CD1c-positive myeloid dendritic cell (primary cell): Measurements from ENCODE around the gene ADCY9.

Source experiments
- DNase-seq: peaks from one replicate; pipeline ENCODE4 v3.0.0-alpha.2; 2016; ENCODE audit errors: extremely low spot score

ADCY9 gene

GRCh38 chr16:4032768-4033167 lies 83.5 kb downstream of the ADCY9 start:
- peak; percentile 64 for DNase-seq

- DNase-seq = no peak
Measured at GRCh38 chr16:4028144-4028543, 88.1 kb downstream of the ADCY9 start.

DNA sequence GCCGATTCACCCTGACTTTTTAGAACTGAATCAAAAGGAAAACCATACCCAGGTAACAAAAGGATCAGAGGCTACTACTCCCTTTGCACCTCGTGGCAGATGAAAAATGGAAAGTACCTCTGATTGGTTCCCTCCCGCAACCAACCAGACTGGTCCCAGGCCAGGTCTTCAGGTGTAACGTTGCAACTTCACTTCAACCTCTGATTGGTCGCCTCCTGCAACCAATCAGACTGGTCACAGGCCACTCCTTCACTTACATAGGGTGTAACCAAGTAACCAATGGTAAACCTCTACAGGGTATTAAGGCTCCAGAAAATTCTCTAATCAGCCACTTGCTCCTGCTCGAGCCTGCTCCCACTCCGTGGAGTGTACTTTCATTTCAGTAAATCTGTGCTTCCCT lies 89.4 kb downstream of the ADCY9 start:
- no peak for DNase-seq

GRCh38 chr16:4025428-4025827 lies 90.8 kb downstream of the ADCY9 start:
- no peak for DNase-seq

DNA sequence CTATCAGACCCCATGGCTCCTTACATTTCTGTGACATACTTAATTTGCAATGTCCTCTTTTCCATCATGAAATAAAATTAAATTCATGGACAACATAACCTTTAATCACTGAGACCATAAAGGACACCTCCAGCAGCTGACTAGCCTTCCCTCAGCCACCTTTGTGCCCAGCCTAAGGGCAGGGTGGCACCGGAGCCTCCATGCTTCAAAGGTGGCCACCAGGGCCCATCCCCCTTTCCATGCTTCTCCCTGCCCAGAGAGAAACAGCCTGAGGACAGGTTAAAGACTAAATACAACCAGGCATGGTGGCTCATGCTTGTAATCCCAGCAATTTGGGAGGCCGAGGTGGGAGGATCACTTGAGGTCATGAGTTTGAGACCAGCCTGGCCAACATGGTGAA lies 94.3 kb downstream of the ADCY9 start:
- DNase-seq = no peak

DNA sequence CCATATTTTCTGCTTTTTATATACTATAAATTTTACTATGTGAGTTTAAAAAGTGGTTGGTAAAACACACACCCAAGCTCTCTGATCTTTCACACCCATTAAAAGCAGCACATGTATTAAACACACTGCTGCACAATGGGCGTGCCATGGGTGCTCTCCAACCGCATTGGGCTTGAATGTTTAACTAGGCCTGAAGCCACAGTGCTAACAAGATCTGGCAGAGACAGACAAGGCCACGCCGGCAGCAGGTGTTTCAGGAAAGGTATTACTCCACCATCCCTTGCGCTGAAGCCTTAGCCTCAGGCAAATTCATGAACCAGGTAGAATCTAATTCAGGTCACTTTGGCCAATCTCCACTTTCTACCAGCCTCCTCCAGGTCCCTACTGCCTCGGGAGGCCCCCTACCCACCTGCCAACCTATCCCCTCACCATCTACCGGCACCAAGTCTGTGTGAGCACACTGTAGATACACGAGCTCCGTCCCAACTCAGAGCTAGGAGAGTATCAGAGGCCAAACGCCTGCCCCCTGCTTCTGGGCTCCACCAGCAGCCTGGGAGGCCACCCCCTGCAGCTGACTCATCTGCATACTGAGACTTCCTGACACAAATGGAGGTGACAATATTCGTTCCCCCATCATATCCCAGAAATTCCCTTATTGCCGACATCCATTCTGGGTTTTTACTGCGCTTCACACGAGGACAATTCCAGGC lies 95.0 kb downstream of the ADCY9 start:
- no peak for DNase-seq

DNA sequence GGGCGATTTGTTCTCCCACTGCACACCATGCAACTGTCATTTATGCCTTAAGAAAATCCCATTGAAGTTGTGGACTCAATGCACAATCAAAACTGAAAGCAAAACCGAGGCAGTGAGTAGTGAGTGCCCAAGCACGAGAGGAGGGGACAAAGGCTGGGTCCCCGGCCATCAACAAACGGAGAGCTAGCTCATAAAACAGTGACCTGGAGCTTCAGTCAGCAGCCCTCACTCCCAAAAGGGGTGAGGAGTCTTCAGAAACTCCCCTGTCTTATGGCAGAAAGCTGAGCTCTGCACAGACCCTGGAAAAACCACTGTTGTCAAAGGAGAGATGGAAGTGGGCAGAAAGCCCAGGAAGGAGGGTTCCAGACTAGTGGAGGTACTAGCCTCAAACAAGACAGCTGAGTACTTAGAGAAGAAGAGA lies 96.9 kb downstream of the ADCY9 start:
- no peak for DNase-seq

DNA sequence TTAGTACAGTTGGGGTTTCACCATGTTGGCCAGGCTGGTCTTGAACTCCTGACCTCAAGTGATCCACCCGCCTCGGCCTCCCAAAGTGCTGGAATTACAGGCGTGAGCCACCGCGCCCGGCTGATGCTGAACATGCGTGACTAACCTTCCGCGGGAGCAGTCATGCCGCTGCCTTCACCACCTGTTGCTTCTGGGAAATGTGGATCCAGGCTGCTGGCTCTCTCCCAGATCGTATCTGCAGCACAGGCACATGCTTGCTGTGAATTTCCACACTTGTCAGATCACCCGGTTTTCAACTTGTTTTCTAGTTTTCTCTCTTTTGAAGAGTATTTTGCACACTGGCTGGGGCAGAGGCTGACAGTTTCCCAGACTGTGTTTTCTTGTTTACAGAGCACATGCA lies 97.9 kb downstream of the ADCY9 start:
- no peak for DNase-seq

DNA sequence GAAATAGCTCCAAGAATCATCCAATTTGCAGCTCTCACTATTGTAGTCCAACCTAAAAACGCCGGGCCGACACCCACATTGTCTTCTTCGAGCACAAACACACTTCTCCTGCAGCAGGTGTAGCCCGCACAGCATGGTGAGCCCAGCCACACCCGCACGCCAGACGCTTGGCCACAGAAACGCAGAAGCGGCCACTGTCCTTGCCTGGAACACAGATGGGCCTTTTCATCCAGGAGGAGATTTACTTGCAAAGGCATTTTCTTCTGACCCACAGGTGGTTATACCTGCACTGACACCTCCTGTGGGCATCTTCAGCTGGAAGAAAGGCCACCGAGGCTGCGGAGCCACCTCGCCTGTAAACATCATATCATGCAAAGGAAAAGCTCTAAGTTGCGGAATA lies 98.4 kb downstream of the ADCY9 start:
- DNase-seq = no peak

DNA sequence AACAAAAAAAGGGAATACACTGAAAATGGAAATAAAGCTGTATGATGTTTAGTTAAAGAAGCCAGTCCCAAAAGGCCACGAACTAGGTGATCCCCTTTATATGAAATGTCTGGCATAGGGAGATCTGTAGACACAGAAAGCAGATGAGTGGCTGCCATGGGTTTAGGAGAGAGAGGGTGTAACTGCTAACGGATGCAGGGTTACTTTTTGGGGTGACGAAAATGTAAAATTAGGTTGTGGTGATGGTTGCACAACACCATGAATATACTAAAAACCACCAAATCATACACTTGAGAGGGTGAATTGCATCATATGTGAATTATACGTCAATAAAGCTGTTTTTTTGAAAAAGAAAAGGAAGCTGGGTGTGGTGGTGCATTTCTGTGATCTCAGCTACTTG lies 99.6 kb downstream of the ADCY9 start:
- peak; percentile 71 for DNase-seq

GRCh38 chr16:4016005-4016352 lies 100.3 kb downstream of the ADCY9 start:
- DNase-seq = no peak

- no peak for DNase-seq
Measured at GRCh38 chr16:4015275-4016004, 100.8 kb downstream of the ADCY9 start.

DNA sequence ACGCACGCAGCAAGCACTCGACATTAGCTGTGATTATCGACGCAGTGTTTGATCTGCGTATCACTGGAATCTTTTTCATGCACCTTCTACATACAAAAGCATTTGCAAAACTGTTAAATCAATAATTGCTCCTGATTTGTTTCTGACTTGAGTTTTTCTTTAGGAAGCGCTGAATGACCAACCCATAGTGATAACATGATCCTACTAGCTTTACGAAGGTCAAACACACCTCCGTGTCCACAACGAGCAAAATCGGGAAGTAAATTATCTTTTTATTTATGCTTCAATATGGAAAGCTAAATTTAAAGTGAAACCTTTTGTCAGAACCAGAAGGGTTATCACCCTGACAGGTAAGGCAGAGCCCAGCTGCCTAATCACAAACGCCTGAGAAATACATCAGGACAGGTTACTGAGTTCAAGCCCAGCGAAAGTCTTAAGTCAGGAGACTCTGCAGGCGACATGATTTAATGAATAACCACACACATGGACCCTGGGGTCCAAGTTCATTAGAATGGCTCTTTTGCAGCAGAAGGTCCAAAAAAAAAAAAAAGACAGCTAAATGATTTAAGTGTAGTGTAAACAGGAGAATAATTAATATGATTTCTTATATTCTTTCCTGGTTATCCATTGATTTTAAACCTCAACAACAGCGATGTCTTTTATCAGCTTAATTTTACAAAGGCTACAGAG lies 104.2 kb downstream of the ADCY9 start:
- no peak for DNase-seq

- peak; percentile 58 for DNase-seq
Measured at GRCh38 chr16:4011225-4011939, 104.9 kb downstream of the ADCY9 start.

GRCh38 chr16:4010225-4011158 lies 105.8 kb downstream of the ADCY9 start:
- DNase-seq = peak; percentile 23

- DNase-seq = no peak
Measured at GRCh38 chr16:4009177-4009576, 107.1 kb downstream of the ADCY9 start.

DNA sequence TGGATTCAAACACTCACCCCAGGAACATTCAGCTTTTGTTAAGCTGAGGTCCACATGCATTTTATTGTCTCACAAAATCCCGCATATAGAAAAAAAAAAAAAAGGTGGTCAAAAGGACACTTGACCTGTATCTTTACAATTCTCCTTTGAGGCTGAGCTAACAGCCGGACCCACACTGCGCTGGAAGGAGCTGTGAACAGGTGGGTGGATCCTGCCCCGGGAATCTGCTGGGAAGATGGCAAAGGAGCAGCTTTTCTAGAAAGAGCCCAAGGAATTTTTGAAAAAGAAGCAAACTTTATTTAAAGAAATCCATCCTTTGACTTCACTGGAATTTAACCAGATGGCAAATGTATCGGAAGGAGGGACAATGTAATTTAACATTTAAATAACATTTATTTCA lies 108.1 kb downstream of the ADCY9 start:
- no peak for DNase-seq

GRCh38 chr16:4006397-4006999 lies 109.7 kb downstream of the ADCY9 start:
- DNase-seq = no peak

DNA sequence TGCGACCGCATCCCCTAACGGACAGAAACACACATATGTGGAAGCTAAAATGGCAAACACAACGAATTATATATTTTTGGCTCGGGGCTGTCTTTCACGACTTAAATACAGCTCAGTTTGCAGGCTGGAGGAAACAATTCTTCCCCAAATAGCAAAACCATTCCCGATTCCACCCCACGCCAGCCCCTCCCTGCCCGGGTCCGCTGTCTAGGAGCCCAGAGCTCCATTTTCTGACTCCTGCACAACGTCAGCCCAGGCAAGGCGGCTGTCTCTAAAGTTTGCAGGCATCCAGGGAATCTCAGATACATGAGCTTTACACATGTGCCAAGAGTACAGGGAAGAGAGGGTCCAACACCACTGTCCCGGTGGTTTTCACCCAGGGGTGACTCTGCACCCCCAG lies 110.5 kb downstream of the ADCY9 start:
- DNase-seq = no peak

DNA sequence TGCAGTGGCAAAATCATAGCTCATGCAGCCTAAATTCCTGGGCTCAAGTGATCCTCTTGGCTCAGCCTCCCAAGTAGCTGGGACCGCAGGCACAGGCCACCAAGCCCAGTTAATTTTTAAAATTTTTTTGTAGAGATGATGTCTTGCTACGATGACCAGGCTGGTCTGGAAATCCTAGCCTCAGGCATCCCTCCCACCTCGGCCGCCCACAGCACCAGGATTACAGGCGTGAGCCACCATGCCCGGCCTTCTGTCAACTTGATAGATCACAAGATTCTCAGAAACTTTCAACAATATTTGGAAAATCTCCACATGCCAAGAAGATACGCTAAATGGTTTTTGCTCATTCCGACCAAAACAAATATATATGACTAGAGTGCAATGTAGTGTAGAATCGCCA lies 111.0 kb downstream of the ADCY9 start:
- no peak for DNase-seq

DNA sequence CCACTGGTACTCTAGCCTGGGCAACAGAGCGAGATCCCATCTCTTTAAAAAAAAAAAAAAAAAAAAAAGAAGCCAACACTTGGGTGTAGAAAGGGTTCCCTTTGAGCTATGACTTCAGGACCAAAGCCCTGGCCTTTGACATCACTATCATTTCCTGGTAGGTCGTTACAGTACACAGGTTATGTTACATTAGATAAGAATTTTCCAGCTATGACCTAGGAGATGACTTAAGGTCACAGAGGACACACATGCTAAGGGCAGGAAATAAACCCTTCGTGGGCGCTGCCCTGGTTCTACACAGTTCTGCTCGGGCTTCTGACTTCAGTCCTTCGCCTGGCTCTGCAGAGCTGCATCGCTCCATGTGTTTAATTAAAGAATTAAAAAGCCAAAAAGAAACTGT lies 112.0 kb downstream of the ADCY9 start:
- no peak for DNase-seq
